Upper lobe of left lung (tissue), 6 donors: Measurements from ENCODE around the gene SPIRE2. TPM values are rescaled to one million over a fixed set of nuclear protein-coding genes. Genes with fewer than 3 reads are reported as not detected.

Experiments
- ATAC-seq, 2 donors: fragments of 200-7000 bp; cut with Tn5 transposase; one replicate each; pipeline ENCODE4 v1.9.1; 2022; ENCODE audit warnings: mild to moderate bottlenecking in 2 of 2, moderate library complexity in 2 of 2; ENCODE audit not compliant: low FRiP score in 2 of 2
- DNase-seq, 2 donors: peaks; one replicate each; pipeline ENCODE4 v3.0.0-alpha.2; 2019 to 2020
- H3K27ac ChIP-seq, 4 donors: fragments of 200-600 bp; sonication (generic); one replicate each; pipeline ENCODE4 v1.5.1; 2016 to 2019
- H3K27me3 ChIP-seq, 4 donors: fragments of 200-600 bp; sonication (generic); one replicate each; pipeline ENCODE4 v1.5.1; 2017 to 2019
- H3K36me3 ChIP-seq, 4 donors: fragments of 200-600 bp; sonication (generic); one replicate each; pipeline ENCODE4 v1.5.1; 2016 to 2019
- H3K4me1 ChIP-seq, 4 donors: fragments of 200-600 bp; sonication (generic); one replicate each; pipeline ENCODE4 v1.5.1; 2018 to 2019
- H3K4me3 ChIP-seq, 4 donors: fragments of 200-600 bp; sonication (generic); one replicate each; pipeline ENCODE4 v1.5.1; 2017 to 2019; ENCODE audit warnings: mild to moderate bottlenecking in 2 of 4, moderate library complexity in 1 of 4
- H3K9me3 ChIP-seq, 4 donors: fragments of 200-600 bp; sonication (generic); one replicate each; pipeline ENCODE4 v1.5.1; 2018 to 2019
- CTCF ChIP-seq, 6 experiments: fragments of 450-650 bp in 4 of 6; fragments of 200-600 bp in 2 of 6; sonication (generic) in 2 of 6; IDR thresholded peaks; one replicate each; pipeline ENCODE4 v1.5.1; 2016 to 2019; ENCODE audit warnings: antibody characterized with exemption in 6 of 6
- EP300 ChIP-seq, 4 donors: sonication (generic); formaldehyde crosslinking; IDR thresholded peaks; one replicate each; pipeline ENCODE4 v1.5.1; 2017; ENCODE audit warnings: antibody characterized with exemption in 4 of 4, control low read depth in 2 of 4
- POLR2A ChIP-seq, 4 donors: fragments of 450-650 bp; IDR thresholded peaks; one replicate each; pipeline ENCODE4 v1.5.1; 2016 to 2017; ENCODE audit warnings: antibody characterized with exemption in 4 of 4, mild to moderate bottlenecking in 2 of 4
- POLR2AphosphoS5 ChIP-seq, 2 donors: sonication (generic); formaldehyde crosslinking; IDR thresholded peaks; one replicate each; pipeline ENCODE4 v1.5.1; 2017; ENCODE audit warnings: antibody characterized with exemption in 2 of 2
- WGBS, 2 donors: methylation state at CpG; one replicate each; pipeline ENCODE4 v1.1.5; 2017 to 2018; 5-methylcytosine and 5-hydroxymethylcytosine counted together
- total RNA-seq, 6 donors: library from RNA; depleted of rRNA in 4 of 6; stranded (reverse); fragments of >200 nt in 4 of 6; gene quantifications; one replicate each; pipeline versions ENCODE4 v1.1.0 to v1.2.1, GENCODE V29; 2016 to 2021
- donor health status: DM: no; HTN: no; CAD: no; lungs with moderate emphysema.
- donor health status: DM: no; HTN: yes; CAD: no; lungs with severe emphysema.

Gene SPIRE2
- total RNA-seq, 6 donors from 2014 or later = 6.1 to 52.4 (median 14.7) TPM

GRCh38 chr16:89904606-89905510 lies 76.6 kb downstream of the SPIRE2 start:
- Histone ChIP-seq H3K4me1 (peaks cover 0 to under 1% (median under 1%) of the 10 kb centered on the region in 4 donors), H3K27ac (no peak overlapping the region), H3K36me3 (peaks cover 16 to 80% (median 71%) of the 10 kb centered on the region in 4 donors), H3K27me3 (no peaks in the 10 kb centered on the region), H3K9me3 (no peaks in the 10 kb centered on the region), H3K4me3 (no peak overlapping the region)
- 85 to 90% methylated on average over 14 to 31 of the region's 31 CpGs for WGBS, 2 donors
- ATAC-seq = no peak
- TF ChIP-seq EP300 (IDR thresholded peaks at IDR 0.05) (no peak), POLR2AphosphoS5 (IDR thresholded peaks at IDR 0.05) (no peak), POLR2A (IDR thresholded peaks at IDR 0.05) (no peak), CTCF (IDR thresholded peaks at IDR 0.05) (no peak)
- DNase-seq = no peak

- 97 to 100% methylated on average over 8 to 15 of the region's 23 CpGs for WGBS, 2 donors
- peaks cover 13 to 80% (median 68%) of the 10 kb centered on the region in 4 donors for H3K36me3 ChIP-seq
- H3K27me3 ChIP-seq = no peaks in the 10 kb centered on the region
- no peak for ATAC-seq
- no peak overlapping the region for H3K4me3 ChIP-seq
- H3K9me3 ChIP-seq = no peaks in the 10 kb centered on the region
- TF ChIP-seq POLR2AphosphoS5 (IDR thresholded peaks at IDR 0.05) = no peak
- TF ChIP-seq POLR2A (IDR thresholded peaks at IDR 0.05) = no peak
- TF ChIP-seq EP300 (IDR thresholded peaks at IDR 0.05) = no peak
- no peak for DNase-seq
- H3K4me1 ChIP-seq = peaks cover 0 to 7% (median 4%) of the 10 kb centered on the region in 4 donors
- H3K27ac ChIP-seq = no peak overlapping the region
Observed at GRCh38 chr16:89905511-89906139, 77.3 kb downstream of the SPIRE2 start.

GRCh38 chr16:89906140-89907025 lies 78.1 kb downstream of the SPIRE2 start:
- TF ChIP-seq CTCF (IDR thresholded peaks at IDR 0.05) (no peak), EP300 (IDR thresholded peaks at IDR 0.05) (no peak), POLR2AphosphoS5 (IDR thresholded peaks at IDR 0.05) (no peak), POLR2A (IDR thresholded peaks at IDR 0.05) (no peak)
- ATAC-seq (no peak), DNase-seq (no peak)
- H3K4me1 ChIP-seq = peaks cover 0 to 7% (median 4%) of the 10 kb centered on the region in 4 donors
- H3K36me3 ChIP-seq = peaks cover 12 to 81% (median 69%) of the 10 kb centered on the region in 4 donors
- H3K27ac ChIP-seq = no peak overlapping the region
- H3K27me3 ChIP-seq = no peaks in the 10 kb centered on the region
- H3K4me3 ChIP-seq = no peak overlapping the region
- no peaks in the 10 kb centered on the region for H3K9me3 ChIP-seq
- WGBS, 2 donors = 90 to 93% methylated on average over 11 to 40 of the region's 40 CpGs

GRCh38 chr16:89907055-89907814 lies 79.0 kb downstream of the SPIRE2 start:
- 98 to 99% methylated on average over 11 to 12 of the region's 13 CpGs for WGBS, 2 donors
- H3K36me3 ChIP-seq = peaks cover 12 to 87% (median 73%) of the 10 kb centered on the region in 4 donors

More at GRCh38 chr16:89907055-89907814, 79.0 kb downstream of the SPIRE2 start:
- no peak overlapping the region for H3K27ac ChIP-seq
- ATAC-seq = no peak
- H3K27me3 ChIP-seq = no peaks in the 10 kb centered on the region
- H3K4me1 ChIP-seq = peaks cover 0 to 7% (median 4%) of the 10 kb centered on the region in 4 donors
- no peak for TF ChIP-seq CTCF (IDR thresholded peaks at IDR 0.05)
- TF ChIP-seq EP300 (IDR thresholded peaks at IDR 0.05) = no peak
- no peak for TF ChIP-seq POLR2AphosphoS5 (IDR thresholded peaks at IDR 0.05)
- TF ChIP-seq POLR2A (IDR thresholded peaks at IDR 0.05) = no peak
- DNase-seq = no peak
- no peaks in the 10 kb centered on the region for H3K9me3 ChIP-seq
- no peak overlapping the region for H3K4me3 ChIP-seq
